HG02798 (cell line): ENCODE measurements around the gene IQSEC1.

Source experiments
- ATAC-seq: cut with Tn5 transposase; IDR thresholded peaks from one replicate; pipeline ENCODE4 v1.9.1; 2021; ENCODE audit warnings: mild to moderate bottlenecking; ENCODE audit not compliant: unreplicated experiment, poor library complexity

Gene IQSEC1

DNA sequence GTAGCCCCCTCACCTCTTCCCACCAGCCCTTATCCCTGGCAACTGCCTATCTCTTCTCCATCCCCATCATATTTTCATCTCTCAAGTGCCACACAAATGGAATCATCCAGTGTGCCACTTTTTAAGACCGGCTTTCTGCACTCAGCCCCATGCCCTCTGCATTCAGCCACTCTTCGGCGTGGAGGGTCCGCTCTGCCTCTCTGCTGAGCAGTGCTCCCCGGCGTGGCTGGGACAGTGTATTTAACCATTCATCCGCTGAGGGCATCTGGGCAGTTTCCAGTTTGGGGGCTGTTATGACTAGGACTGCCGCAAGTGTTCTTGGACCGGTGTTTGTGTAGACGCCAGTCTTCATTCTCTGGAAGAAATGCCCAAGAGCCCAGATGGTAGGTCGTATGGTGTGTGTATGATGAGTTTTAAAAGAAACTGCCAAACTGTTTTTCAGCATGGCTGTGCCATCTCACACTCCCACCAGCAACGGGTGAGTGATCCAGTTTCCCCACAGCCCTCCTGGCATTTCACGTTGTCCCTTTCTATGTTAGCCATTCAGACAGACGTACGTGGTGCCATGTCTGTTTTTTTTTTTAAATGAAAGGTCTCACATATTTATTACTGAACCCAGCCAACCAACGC, 20.9 kb downstream of the IQSEC1 start:
- no peak for ATAC-seq

DNA sequence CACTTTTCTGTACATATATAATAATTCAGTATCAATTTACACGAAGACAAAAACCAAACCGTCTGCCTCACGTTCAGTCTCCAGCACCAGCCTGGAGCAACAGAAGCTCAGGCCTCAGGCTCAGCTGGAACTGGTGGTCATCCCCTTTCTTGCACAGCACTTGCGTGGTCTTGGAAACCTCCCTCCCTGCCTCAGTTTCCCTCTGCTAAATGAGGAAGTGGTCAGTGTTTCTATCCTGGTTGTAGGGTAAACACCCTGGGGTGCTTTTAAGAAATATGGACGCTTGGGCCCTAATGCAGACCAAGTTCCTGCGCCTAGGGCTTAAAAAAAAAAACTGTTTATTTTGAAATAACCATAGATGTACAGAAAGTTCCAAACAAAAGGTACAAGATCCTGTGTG, 21.6 kb downstream of the IQSEC1 start:
- ATAC-seq: no peak

DNA sequence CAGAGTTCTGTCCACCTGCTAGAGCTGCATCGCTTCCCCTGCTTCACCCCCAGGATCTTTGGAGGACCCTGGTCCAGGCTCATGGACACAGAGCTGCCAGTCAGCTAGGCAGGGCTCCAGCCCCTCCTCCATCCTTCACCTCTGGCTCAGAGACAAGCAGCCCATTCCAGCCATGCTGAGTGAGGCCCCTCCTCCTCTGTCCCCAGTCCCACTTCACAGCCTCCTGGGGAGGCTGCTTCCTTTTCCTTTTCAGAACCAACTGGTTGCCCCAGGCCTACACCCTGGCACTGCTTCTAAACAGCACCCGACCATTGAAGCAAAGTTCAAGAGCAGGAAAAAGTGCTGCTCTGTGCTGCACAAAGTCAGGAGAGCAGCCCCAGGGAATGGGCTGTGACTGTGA, 22.2 kb downstream of the IQSEC1 start:
- ATAC-seq: no peak

DNA sequence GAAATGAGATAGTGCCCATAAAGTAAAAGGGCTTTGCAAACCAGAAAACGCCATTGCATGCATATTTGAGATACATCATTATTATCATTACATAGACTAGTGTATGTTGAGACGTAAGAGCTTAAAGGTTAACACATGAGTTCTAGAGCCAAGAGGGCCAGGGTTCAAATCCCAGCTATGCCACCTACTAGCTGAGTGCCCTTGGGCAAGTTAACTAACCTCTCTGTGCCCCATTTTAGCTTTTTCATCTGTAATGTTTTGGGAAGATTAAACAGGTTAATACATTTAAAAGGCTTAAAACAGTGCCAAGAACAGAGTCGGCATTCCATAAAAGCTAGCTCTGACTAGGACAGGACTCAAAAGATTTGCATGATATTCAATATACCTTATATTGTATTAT, 22.8 kb downstream of the IQSEC1 start:
- ATAC-seq: no peak

DNA sequence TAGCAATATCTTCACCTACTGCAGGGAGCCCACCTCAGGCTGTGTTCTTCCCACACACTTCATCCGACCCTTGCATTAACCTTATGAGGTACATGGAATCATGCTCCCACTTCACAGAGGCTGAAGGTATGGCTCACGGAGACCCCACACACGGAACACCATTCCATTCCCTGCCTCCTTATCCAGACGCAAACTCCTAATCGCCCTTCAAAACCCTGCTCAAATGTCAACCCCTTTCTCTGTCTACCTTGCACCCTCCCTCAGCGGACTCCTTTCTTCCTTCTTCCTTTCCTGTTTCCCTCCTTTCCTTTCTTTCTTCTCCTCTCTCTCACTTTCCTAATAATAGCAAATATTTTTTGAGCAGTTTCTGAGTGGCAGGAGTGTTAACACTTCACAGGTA, 23.8 kb downstream of the IQSEC1 start:
- no peak for ATAC-seq

DNA sequence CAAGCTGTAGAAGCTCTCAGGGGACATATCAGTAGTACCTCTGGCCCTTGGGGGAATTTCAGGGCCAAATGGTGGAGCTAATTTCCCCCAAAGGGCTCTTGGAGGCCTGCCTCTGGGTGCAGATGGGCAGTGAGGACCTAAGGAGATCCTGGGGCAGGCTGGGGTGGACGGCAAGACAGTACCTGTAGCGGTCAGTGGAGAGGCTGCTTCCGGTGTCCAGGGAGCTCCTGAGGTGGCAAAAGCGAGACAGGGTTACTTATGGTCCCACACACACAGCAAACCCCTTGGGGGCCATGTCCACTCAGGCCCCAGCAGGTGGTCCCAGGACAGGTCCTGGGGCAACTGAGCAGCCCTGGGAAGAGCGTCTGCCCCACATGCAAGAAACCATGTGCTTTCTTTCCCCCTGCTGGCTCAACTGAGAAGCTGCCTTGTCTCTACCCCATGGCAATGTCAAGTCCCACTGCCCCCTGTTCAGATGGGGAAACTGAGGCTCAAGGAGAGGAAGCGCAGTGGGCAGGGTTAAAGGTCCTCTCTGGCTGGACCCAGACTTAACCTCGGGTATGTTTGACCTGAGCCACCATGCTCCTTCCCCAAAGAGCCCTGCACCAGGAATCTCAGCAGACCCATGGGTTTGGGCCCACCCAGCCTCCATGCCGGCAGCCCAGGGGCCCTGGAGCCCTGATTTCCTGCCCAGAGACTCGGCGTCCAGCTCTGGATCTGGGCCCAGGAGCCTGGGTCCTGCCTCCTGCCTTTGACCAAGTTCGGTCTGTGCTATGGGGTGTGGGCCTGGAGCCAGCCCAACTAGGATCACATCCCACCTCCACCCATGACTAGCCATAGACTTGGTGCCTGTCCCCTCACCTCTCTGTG, 25.7 kb downstream of the IQSEC1 start:
- ATAC-seq: no peak

DNA sequence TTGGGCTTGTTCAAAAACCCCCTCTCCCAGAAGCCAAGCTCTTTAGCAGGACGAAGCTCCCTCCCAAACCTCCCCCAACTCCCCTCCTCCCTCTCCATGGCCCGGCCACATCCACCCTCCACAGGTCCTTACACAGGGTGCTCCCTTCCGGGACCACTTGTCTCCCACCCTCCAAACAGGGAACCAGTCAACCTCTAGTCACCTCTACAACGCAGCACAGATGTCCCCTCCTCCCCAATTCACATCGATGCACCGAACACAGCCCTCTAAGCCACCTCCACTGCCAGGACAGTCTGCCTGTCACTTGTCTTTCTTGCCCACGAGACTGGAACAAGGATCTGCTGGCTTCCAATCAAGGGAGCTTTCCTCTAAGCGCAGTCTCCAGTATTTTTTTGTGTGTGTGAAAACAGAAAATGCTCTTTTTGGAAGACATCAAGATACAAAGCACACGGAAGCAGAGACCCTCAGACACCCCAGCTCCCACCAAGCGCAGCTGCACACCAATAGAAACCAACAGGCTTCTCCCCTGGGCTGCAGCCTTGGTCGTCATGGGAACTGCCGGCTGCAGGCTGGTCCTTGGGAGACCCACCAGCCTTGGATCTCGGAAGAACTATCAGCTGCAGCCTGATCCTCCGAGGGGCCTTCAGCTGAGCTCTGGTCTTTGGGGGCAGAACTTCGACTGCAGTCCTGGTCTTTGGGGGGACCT, 26.5 kb downstream of the IQSEC1 start:
- ATAC-seq: peak; percentile 27

DNA sequence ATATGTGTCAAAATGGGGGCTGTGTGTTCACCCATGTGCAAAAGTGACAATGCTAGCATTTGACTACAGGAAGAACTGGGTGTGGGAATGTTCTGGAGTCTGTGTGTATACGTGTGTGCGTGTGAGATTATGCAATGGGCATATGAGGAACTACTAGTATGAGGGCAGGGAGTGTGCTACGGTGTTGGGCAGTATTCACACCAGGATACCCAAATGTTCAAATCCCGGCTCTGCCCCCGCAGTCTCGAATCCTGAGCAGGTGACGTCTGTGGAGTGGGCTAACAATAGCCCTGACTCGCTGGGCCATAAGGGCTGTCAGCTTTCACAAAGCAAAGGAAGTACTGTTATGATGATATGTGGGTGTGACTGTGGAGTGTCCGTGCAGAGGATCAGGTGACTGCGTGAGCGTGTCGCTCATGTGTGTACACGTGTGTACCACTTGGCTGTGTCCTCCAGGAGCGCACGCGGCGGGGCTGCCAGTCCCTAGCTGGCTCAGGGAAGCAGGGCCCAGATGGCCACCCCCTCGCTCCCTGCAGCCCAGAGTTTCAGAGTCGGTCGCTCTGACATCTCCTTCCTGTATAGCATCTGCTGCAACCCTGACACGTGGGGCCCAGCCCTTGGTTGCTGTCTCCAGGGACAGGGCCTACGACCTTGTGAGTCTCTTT, 27.2 kb downstream of the IQSEC1 start:
- ATAC-seq: peak; percentile 83

DNA sequence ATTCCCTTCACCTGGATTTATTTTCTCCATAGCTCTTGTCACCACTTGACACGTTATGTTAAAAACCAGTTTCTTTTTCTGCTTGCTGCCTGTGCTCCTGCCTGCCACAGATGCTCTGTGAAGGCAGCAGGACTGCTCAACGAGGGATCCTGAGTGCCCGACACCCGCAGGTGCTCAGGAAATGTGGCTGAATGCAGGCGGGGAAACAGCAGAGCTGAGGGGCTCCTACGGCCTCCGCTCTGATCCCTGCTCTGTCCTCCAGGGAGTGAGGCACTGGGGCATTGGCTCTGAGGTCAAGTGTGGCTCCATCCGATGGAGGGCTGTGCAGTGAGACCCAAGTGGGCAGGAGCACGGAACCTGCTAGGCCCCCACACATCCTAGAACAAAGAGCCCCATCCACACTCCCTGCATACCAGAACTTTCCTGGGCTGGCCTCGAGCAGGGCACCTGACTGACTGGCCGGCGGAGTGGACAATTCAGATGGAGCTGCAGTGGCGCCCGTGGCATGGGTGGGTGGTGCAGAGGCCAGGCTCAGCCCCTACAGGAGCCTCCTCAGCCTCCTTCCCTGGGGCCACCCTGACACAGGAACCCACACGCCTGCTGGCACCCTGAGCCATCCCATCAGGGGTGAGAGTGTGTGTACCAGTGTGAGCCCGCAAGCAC, 27.9 kb downstream of the IQSEC1 start:
- ATAC-seq: no peak

DNA sequence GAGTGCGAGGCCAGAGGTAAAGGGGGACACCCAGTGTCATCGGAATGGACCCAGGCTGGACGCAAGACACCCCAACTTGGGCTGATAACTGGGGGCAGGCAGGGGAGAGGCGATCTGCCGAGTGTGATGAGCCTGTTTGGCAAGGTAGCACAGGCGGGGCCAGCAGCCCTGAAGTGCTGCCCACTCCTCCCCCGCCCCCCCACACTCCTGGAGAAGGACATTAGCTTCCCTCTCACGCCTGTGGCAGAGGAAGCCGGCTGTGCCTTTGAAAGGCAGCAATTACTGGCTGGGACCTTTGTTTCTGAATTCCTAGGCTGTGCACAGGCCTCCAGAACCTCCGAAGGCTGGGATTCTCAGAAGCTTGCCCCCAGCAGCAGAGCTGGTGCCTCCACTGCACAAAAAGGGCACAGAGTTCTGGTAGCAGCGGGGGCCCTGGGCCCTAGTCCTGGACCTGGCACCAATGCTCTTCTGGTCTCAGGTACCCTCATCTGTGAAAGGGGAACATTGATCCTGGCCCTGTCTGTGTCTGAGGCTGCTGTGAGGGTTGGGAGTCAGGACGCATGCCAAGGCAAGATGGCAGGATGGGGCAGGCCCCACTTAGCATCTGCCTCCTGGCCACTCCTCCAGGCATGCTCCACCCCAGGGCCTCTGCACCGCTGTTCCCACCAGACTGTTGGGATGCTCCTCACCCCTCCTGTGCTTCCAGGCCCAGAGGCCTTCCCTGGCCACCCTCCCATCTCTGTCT, 28.6 kb downstream of the IQSEC1 start:
- no peak for ATAC-seq

DNA sequence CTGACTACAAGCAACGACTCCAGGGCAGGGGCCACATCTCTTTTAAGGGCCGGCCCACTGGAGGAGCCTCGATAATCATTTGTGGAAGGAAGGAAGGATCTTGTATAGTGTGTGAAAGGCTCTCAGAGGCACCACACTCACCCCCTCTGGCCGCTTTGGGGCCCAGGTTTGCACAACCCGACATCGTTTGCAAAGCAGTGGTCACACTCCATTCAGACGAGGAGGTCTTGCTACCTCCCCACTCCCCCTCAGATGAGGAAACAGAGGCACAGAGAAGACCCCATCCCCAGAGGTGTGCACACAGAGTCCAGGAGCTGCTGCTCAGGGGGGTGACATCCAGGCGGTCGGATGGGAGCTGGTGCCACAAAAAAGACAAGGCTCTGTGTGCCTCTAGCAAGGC, 29.6 kb downstream of the IQSEC1 start:
- ATAC-seq: no peak

DNA sequence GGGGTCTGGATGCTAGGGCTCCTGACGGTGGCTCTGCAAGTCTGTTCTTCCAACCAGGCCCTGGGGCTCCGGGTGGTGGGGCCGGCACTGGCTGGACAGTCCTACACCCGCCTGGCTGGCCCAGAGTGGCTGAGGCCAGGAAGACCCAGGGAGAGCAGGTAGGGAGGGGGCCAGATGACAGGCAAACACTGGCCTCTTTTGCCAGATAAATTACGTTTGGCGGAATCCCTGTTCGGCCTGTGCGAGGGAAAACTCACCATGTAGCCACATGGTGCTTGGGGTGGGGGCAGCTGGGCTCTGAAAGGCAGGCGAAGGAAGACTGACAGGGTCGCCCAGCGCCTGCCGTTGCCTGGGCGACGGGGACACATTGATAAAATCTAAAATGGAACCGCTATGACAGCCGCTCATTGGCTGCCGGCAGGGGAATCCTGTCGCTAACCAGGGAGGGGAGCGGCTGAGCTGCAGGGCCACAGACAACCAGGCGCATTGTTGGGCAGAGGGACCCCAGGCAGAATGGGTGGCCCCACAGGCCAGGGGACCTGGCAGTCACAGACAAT, 30.4 kb downstream of the IQSEC1 start:
- no peak for ATAC-seq

DNA sequence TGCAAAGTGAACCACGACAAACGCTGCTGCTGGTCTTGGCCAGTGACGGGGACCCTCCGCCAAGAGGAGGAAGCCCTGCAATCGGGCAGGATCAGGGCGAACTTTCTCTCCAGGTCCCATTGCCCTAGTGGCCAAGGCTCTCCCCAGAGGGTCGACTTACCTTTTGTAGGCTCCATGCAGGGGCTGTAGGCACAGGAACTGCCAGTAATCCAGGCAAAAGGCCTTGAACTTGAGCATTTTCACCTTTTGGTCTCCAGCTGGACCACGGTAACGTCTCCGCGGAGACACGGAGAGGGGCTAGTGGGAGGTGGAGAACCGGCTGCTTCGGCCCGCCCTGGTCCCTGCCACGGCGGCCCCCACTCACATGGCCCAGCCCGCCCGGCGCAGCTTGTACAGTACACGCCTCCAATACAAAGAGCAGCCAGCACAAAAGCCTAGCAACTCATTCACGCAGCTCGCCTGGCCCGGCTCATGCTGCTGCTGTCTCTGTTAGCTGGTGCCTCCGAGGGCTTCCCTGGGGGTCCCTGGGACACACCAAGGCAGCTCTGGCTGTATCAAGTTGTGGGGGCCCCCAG, 31.0 kb downstream of the IQSEC1 start:
- ATAC-seq: no peak

DNA sequence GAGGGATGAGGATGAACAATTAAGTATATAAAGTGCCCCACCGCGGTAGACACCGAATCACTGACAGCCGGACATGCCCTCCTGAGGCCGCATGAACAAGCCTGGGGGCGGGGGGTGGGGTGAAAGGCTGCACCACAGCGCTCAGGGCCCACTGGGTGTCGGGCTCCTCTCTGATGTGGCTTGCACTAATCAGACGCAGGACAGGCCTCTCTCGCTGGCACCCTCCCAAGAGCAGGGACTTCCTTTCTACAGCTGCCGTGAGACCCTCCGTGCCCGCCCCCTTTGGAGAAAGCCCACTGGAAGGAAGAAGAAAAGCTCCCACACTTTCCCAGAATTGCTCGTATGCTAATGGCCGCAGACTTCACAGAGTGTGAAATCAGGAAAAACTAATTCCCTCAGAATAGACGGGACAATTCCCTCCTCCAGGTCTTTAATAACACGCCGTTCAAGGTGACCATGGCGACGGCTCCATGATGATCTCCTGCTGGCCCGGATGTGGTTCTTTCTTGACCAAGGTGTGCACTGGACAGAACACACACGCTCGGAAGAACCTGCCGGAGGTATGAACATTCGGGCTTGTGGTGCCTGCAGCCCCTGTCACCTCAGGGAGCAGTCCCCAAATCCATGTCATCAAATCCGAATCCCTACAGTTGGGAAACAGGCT, 32.0 kb downstream of the IQSEC1 start:
- no peak for ATAC-seq

DNA sequence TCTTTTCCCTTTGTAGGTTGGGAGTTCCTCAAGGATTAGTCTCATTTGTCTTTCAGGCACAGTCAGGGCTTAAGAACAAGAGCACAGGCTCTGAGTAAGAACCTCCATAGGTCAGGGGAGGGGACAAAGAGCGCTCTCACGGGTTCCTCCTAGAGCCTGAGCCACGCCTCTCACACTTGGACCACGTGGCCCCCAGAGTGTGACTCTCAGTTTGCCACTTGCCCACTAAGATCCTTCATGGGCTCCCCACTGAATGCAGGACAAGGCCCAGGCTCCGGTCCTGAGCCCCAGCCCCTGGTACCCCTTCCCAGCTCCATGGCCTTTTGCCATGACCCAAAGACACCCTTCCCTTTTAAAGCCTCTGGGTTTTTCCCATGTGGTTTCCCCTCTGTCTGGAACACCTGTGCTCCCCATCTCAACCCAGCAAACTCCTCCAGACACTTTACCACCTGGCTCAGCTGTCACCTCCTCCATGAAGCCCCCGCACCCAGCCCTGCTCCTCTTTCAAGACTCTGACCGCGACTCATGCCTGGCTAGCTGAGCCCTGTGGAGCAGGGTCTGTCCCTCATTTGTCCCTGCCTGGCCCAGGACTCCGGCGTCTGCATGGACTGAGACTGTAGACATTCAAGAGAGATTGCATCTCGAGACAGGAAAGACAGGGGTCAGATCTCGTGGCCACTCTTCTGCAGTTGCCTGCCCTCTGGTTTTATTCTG, 32.7 kb downstream of the IQSEC1 start:
- peak; percentile 97 for ATAC-seq

DNA sequence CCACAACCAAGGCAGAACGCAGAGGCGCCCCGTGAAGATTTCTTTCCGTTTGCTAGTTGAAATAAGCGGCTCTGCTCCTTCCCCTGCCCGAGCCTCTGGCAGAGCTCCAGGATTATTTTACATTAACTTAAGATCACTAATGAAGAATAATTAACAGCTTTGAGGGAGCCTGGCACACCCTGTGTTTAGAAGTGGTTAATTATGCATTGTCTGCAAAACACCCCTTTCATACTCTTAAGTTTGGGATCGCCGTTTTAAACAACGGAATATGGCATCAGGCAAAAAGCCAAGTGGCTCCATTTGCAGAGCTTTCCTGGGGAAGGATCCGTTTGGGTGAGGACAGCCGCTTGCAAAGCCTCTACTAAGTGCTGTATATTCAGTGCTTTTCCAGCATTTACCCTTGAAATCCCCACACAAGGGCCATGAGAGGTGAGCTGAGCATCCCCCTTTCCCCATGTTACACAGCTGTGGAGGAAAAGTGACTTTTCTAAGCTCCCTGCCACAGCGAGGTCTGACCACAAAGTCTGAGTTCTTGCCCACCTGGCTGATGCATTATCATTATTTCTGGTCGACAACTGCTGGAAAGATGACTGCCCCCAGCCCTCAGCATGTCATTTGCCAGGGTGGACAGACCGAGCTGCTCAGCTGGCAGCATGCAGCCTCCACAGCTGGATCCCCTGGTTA, 33.9 kb downstream of the IQSEC1 start:
- no peak for ATAC-seq

DNA sequence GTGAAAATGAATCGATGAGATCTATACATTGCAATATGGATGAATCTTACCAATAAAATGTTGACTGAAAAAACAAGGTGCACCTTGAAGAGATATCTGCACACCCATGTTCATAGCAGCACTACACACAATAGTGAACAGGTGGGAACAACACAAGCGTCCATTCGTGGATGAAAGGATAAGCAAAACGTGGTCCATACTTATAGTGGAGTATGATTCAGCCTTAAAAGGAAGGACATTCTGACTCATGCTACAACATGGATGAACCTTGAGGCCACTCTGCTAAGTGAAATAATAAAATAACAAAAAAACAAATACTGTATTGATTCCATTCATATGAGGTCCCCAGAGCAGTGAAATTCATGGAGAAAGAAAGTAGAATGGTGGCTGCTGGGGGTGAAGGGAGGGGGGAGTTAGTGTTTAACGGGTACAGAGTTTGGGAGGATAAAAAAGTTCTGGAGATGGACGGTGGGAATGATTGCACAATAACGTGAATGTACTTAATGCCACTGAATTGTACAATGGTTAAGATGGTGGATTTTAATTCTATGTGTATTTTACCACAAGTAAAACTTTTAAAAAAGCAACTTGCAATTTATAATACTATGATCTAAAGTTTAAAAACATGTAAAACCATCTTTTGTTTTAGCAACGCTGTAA, 35.6 kb downstream of the IQSEC1 start:
- ATAC-seq: no peak
